ENCODE measurements around the gene TRMO.

The TRMO gene

GRCh38 chr9:97857606-97858392 lies 64.5 kb downstream of the TRMO start:
- peaks cover 57% of the 10 kb centered on the region for H3K27me3 ChIP-seq (ENCODE audit: insufficient read depth, poor library complexity, severe bottlenecking)
- no peak overlapping the region for H3K4me3 ChIP-seq (replicated peaks; ENCODE audit: insufficient read depth, low read length)
- no peak overlapping the region for H3K27ac ChIP-seq (replicated peaks)
- DNase-seq (ENCODE audit: low read depth in 1 of 2, low spot score in 1 of 2) = peak in 1 of 2 experiments; percentile 59
- TF ChIP-seq, protein P1, sequence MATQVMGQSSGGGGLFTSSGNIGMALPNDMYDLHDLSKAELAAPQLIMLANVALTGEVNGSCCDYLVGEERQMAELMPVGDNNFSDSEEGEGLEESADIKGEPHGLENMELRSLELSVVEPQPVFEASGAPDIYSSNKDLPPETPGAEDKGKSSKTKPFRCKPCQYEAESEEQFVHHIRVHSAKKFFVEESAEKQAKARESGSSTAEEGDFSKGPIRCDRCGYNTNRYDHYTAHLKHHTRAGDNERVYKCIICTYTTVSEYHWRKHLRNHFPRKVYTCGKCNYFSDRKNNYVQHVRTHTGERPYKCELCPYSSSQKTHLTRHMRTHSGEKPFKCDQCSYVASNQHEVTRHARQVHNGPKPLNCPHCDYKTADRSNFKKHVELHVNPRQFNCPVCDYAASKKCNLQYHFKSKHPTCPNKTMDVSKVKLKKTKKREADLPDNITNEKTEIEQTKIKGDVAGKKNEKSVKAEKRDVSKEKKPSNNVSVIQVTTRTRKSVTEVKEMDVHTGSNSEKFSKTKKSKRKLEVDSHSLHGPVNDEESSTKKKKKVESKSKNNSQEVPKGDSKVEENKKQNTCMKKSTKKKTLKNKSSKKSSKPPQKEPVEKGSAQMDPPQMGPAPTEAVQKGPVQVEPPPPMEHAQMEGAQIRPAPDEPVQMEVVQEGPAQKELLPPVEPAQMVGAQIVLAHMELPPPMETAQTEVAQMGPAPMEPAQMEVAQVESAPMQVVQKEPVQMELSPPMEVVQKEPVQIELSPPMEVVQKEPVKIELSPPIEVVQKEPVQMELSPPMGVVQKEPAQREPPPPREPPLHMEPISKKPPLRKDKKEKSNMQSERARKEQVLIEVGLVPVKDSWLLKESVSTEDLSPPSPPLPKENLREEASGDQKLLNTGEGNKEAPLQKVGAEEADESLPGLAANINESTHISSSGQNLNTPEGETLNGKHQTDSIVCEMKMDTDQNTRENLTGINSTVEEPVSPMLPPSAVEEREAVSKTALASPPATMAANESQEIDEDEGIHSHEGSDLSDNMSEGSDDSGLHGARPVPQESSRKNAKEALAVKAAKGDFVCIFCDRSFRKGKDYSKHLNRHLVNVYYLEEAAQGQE (IDR thresholded peaks at IDR 0.05; ENCODE audit: insufficient replicate concordance, low read depth) = no peak
- no peak for TF ChIP-seq POLR2AphosphoS5 (IDR thresholded peaks at IDR 0.05; ENCODE audit: low read depth)
- TF ChIP-seq SPI1 (IDR thresholded peaks at IDR 0.05; ENCODE audit: borderline replicate concordance, low read depth) = no peak
- no peak for TF ChIP-seq CTCF (IDR thresholded peaks at IDR 0.05; ENCODE audit: insufficient read depth, low read length)
- no peak for TF ChIP-seq GABPA (IDR thresholded peaks at IDR 0.05; ENCODE audit: low read depth)

GRCh38 chr9:97856857-97857605 lies 65.3 kb downstream of the TRMO start:
- Histone ChIP-seq H3K27me3 (ENCODE audit: insufficient read depth, poor library complexity, severe bottlenecking) (peaks cover 65% of the 10 kb centered on the region), H3K4me3 (replicated peaks; ENCODE audit: insufficient read depth, low read length) (no peak overlapping the region), H3K27ac (replicated peaks) (no peak overlapping the region)
- TF ChIP-seq GABPA (IDR thresholded peaks at IDR 0.05; ENCODE audit: low read depth) (no peak), POLR2AphosphoS5 (IDR thresholded peaks at IDR 0.05; ENCODE audit: low read depth) (no peak), CTCF (IDR thresholded peaks at IDR 0.05; ENCODE audit: insufficient read depth, low read length) (no peak), SPI1 (IDR thresholded peaks at IDR 0.05; ENCODE audit: borderline replicate concordance, low read depth) (no peak)
- TF ChIP-seq, protein P1 (IDR thresholded peaks at IDR 0.05; ENCODE audit: insufficient replicate concordance, low read depth) = no peak
- DNase-seq (ENCODE audit: low read depth in 1 of 2, low spot score in 1 of 2) = no peak

DNA sequence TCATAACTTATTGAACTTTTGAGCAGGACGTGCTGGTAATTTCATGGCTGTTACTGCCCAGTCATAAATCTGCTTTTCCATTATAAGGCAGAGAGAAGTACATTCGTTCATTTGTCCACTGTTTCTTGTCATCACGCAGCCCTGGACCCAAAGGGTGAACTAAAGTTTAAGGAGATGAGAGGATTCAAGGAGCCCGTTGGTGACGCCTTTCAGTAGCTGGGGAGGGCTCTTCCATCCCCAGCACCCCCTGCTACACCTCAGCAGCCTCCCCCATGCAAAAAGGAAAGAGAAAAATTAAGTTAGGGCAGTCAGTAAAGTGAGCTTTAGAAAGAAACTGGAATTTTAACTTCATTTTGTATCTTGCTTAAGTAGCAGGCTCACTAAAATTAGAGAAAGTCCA lies 66.4 kb downstream of the TRMO start:
- TF ChIP-seq GABPA (IDR thresholded peaks at IDR 0.05; ENCODE audit: low read depth) (no peak), CTCF (IDR thresholded peaks at IDR 0.05; ENCODE audit: insufficient read depth, low read length) (no peak), SPI1 (IDR thresholded peaks at IDR 0.05; ENCODE audit: borderline replicate concordance, low read depth) (no peak), POLR2AphosphoS5 (IDR thresholded peaks at IDR 0.05; ENCODE audit: low read depth) (no peak)
- TF ChIP-seq, protein P1 (IDR thresholded peaks at IDR 0.05; ENCODE audit: insufficient replicate concordance, low read depth) = no peak
- Histone ChIP-seq H3K27ac (replicated peaks) (no peak overlapping the region), H3K27me3 (ENCODE audit: insufficient read depth, poor library complexity, severe bottlenecking) (peaks cover 73% of the 10 kb centered on the region), H3K4me3 (replicated peaks; ENCODE audit: insufficient read depth, low read length) (no peak overlapping the region)
- DNase-seq (ENCODE audit: low read depth in 1 of 2, low spot score in 1 of 2) = no peak
